HG03558 (cell line): ENCODE data around the gene RNF126.
A peak's percentile ranks its signal among the peaks of the same experiment; 100 is the strongest.

Source experiments
- ATAC-seq: cut with Tn5 transposase; IDR thresholded peaks from one replicate; pipeline ENCODE4 v1.9.1; 2021; ENCODE audit warnings: moderate number of reproducible peaks; ENCODE audit not compliant: unreplicated experiment; ENCODE audit errors: extremely low read depth

The RNF126 gene

GRCh38 chr19:648305-648704, 14.7 kb downstream of the RNF126 start:
- no peak for ATAC-seq

GRCh38 chr19:647566-648284, 15.3 kb downstream of the RNF126 start:
- ATAC-seq = no peak

GRCh38 chr19:646779-647565, 16.0 kb downstream of the RNF126 start:
- ATAC-seq = no peak

GRCh38 chr19:645912-646778, 16.9 kb downstream of the RNF126 start:
- no peak for ATAC-seq

GRCh38 chr19:644789-645188, 18.2 kb downstream of the RNF126 start:
- no peak for ATAC-seq

GRCh38 chr19:644363-644762, 18.7 kb downstream of the RNF126 start:
- ATAC-seq = no peak

GRCh38 chr19:643736-644135, 19.3 kb downstream of the RNF126 start:
- ATAC-seq = no peak

GRCh38 chr19:642767-643727, 20.0 kb downstream of the RNF126 start:
- ATAC-seq = no peak

GRCh38 chr19:641702-642101, 21.3 kb downstream of the RNF126 start:
- ATAC-seq = no peak

GRCh38 chr19:640606-641189, 22.3 kb downstream of the RNF126 start:
- no peak for ATAC-seq

- no peak for ATAC-seq
Observed at GRCh38 chr19:640161-640558, 22.9 kb downstream of the RNF126 start.

GRCh38 chr19:639253-640160, 23.5 kb downstream of the RNF126 start, which contains the start of gene FGF22:
Gene FGF22 (plus strand): TSS chr19:639879. CDS start chr19:639926, 47 bp downstream.
- ATAC-seq = no peak

- ATAC-seq = no peak
Observed at GRCh38 chr19:638906-639252, 24.1 kb downstream of the RNF126 start.

GRCh38 chr19:634975-635652, 27.9 kb downstream of the RNF126 start:
- ATAC-seq = no peak

- ATAC-seq = no peak
Observed at GRCh38 chr19:633786-634639, 29.0 kb downstream of the RNF126 start.

- ATAC-seq = peak; percentile 60
Observed at GRCh38 chr19:633068-633785, 29.8 kb downstream of the RNF126 start, which contains the start of gene POLRMT. Gene POLRMT (minus strand): TSS chr19:633537. CDS start chr19:633512, 25 bp downstream.
